PC-3 (cell line): ENCODE measurements around the gene TP63. TPM values are rescaled to one million over a fixed set of nuclear protein-coding genes. Genes with fewer than 3 reads are reported as not detected.

Experiments
- ATAC-seq: fragments of 200-7000 bp; cut with Tn5 transposase; 2 replicates; pipeline ENCODE4 v1.9.1; 2020; ENCODE audit warnings: mild to moderate bottlenecking, moderate library complexity
- BruUV-seq: library from RNA; stranded (reverse); fragments of 400-500 nt; replicated peaks from 2 replicates; lab custom pipeline; 2021; lab: Mats Ljungman, UMichigan
- CTCF ChIA-PET: fragments of 300-600 bp; sonication (Branson Sonifier 250); formaldehyde crosslinking; loops from one replicate; lab custom pipeline; 2022; ENCODE audit warnings: antibody characterized with exemption; lab: Charles Lee
- POLR2A ChIA-PET: fragments of 300-600 bp; sonication (Branson Sonifier 250); formaldehyde crosslinking; loops from one replicate; lab custom pipeline; 2022; ENCODE audit warnings: antibody characterized with exemption; ENCODE audit not compliant: unreplicated experiment; lab: Charles Lee
- DNase-seq: peaks from one replicate; pipeline ENCODE4 v3.0.0-alpha.2; 2015
- H2AFZ ChIP-seq: fragments of 300-600 bp; sonication (generic); 2 replicates; pipeline ENCODE4 v1.6.0; 2016; ENCODE audit warnings: antibody characterized with exemption, low read length
- H3F3A ChIP-seq: fragments of 300-600 bp; sonication (generic); one replicate; pipeline ENCODE4 v1.6.0; 2017; ENCODE audit warnings: antibody characterized with exemption, low read length, control low read depth, mild to moderate bottlenecking; ENCODE audit not compliant: unreplicated experiment
- H3K27ac ChIP-seq: fragments of 300-600 bp; sonication (generic); 2 replicates; pipeline ENCODE4 v1.5.1; 2016; ENCODE audit warnings: mild to moderate bottlenecking, low read length
- H3K27me3 ChIP-seq: fragments of 300-600 bp; sonication (generic); 2 replicates; pipeline ENCODE4 v1.6.1; 2016; ENCODE audit warnings: low read length, mixed read lengths
- H3K36me3 ChIP-seq: fragments of 300-600 bp; sonication (generic); 2 replicates; pipeline ENCODE4 v1.6.1; 2016; ENCODE audit warnings: low read depth, mixed run types, low read length, mixed read lengths
- H3K4me1 ChIP-seq: fragments of 300-600 bp; sonication (generic); 2 replicates; pipeline ENCODE4 v1.5.1; 2016; ENCODE audit warnings: low read length; ENCODE audit not compliant: insufficient read depth
- H3K4me2 ChIP-seq: fragments of 300-600 bp; sonication (generic); 2 replicates; pipeline ENCODE4 v1.6.0; 2016; ENCODE audit warnings: low read length
- H3K4me3 ChIP-seq: fragments of 300-600 bp; sonication (generic); 2 replicates; pipeline ENCODE4 v1.5.1; 2016; ENCODE audit warnings: mild to moderate bottlenecking, low read length, mixed read lengths
- H3K79me2 ChIP-seq: fragments of 300-600 bp; sonication (generic); 2 replicates; pipeline ENCODE4 v1.6.1; 2017; ENCODE audit warnings: low read length, mixed read lengths
- H3K9ac ChIP-seq: fragments of 300-600 bp; sonication (generic); 2 replicates; pipeline ENCODE4 v1.6.0; 2016; ENCODE audit warnings: mild to moderate bottlenecking, low read length
- H3K9me2 ChIP-seq: fragments of 300-600 bp; sonication (generic); replicated peaks from 2 replicates; pipeline ENCODE4 v1.6.1; 2016; ENCODE audit warnings: mixed run types, low read length, mixed read lengths
- H3K9me3 ChIP-seq: fragments of 300-600 bp; sonication (generic); 2 replicates; pipeline ENCODE4 v1.6.1; 2016; ENCODE audit warnings: low read length, mixed read lengths
- H4K20me1 ChIP-seq: fragments of 300-600 bp; sonication (generic); 2 replicates; pipeline ENCODE4 v1.6.1; 2016; ENCODE audit warnings: low read length, mixed read lengths
- EZH2 ChIP-seq: fragments of 300-600 bp; sonication (generic); IDR thresholded peaks from one replicate; pipeline ENCODE4 v1.6.1; 2017; ENCODE audit warnings: antibody characterized with exemption, mild to moderate bottlenecking, low read length; ENCODE audit not compliant: unreplicated experiment
- EZH2phosphoT487 ChIP-seq: fragments of 300-600 bp; sonication (generic); IDR thresholded peaks from 2 replicates; pipeline ENCODE4 v1.6.1; 2018; ENCODE audit warnings: mild to moderate bottlenecking, antibody characterized with exemption, low read length, borderline replicate concordance
- intact Hi-C: fragments of 100-400 bp; cut with micrococcal nuclease; formaldehyde crosslinking; loops from 2 replicates; pipeline ENCODE4 v1.9.0; 2023
- total RNA-seq: library from RNA; depleted of rRNA; stranded (reverse); fragments of >200 nt; gene quantifications from 2 replicates; pipeline ENCODE4 v1.2.3, GENCODE V29; 2014
- TF ChIP-seq, protein P1 (sequence below): fragments of 300-600 bp; sonication (generic); conservative IDR thresholded peaks from 2 replicates; pipeline ENCODE4 v1.5.1; 2017; ENCODE audit warnings: antibody characterized with exemption, low read depth, mild to moderate bottlenecking, low read length

Gene TP63
- total RNA-seq, 1 experiment from 2014 or later: 0.29 TPM

DNA sequence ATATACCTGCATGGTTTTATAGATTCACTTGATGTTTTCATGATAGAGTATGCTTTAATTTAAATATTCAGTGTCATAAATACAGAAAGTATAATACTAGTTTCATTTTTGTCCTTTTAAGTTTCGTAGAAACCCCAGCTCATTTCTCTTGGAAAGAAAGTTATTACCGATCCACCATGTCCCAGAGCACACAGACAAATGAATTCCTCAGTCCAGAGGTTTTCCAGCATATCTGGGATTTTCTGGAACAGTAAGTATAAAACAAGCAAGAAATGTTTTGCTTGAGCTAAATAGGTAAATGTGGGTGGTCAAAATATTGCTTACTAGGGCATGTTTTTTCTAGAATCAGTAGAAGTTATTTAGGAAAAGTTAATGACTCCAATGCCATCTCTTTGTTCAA, 106.4 kb downstream of the TP63 start:
- intact Hi-C loops: no loop called here

DNA sequence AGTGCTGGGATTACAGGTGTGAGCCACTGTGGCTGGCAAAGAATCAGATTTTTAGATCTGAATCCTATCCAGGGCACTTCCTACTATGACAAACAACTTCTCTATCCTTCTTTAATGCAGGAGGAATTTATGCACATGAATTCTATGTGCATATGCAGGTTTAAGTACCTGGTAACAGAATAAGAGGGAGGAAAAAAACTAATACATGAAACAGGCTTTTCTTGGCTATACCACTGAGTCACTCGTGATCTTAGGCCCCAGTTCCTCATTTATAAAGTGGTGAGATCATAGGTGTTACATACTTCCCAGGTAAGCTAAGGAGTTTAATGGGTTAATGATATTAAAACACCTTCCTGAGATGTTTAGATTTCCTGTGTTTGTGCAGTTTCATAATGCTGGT, 108.2 kb downstream of the TP63 start:
- no peaks in the 10 kb centered on the region for H4K20me1 ChIP-seq
- no TSS peak for BruUV-seq
- POLR2A ChIA-PET: no interaction called here
- H3K4me1 ChIP-seq: peaks cover 8% of the 10 kb centered on the region; the same call in 1 of the 2 replicates
- no peak for TF ChIP-seq EZH2phosphoT487
- TF ChIP-seq, protein P1, sequence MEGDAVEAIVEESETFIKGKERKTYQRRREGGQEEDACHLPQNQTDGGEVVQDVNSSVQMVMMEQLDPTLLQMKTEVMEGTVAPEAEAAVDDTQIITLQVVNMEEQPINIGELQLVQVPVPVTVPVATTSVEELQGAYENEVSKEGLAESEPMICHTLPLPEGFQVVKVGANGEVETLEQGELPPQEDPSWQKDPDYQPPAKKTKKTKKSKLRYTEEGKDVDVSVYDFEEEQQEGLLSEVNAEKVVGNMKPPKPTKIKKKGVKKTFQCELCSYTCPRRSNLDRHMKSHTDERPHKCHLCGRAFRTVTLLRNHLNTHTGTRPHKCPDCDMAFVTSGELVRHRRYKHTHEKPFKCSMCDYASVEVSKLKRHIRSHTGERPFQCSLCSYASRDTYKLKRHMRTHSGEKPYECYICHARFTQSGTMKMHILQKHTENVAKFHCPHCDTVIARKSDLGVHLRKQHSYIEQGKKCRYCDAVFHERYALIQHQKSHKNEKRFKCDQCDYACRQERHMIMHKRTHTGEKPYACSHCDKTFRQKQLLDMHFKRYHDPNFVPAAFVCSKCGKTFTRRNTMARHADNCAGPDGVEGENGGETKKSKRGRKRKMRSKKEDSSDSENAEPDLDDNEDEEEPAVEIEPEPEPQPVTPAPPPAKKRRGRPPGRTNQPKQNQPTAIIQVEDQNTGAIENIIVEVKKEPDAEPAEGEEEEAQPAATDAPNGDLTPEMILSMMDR: no peak
- no peak for TF ChIP-seq EZH2
- H3K4me2 ChIP-seq: no peak overlapping the region
- H3K9me3 ChIP-seq: no peaks in the 10 kb centered on the region
- DNase-seq (no peak), ATAC-seq (no peak)
- no peak overlapping the region for H3K27ac ChIP-seq
- H2AFZ ChIP-seq: no peak overlapping the region
- H3K9ac ChIP-seq: no peak overlapping the region
- intact Hi-C loops: no loop called here
- H3F3A ChIP-seq: no peaks in the 10 kb centered on the region
- no peaks in the 10 kb centered on the region for H3K9me2 ChIP-seq
- H3K36me3 ChIP-seq: no peaks in the 10 kb centered on the region
- CTCF ChIA-PET: no interaction called here
- H3K79me2 ChIP-seq: no peaks in the 10 kb centered on the region
- H3K27me3 ChIP-seq: no peaks in the 10 kb centered on the region
- no peak overlapping the region for H3K4me3 ChIP-seq

More for the DNA sequence above, 106.4 kb downstream of the TP63 start:
- CTCF ChIA-PET: no interaction called here
- no peaks in the 10 kb centered on the region for H3K36me3 ChIP-seq
- no peak overlapping the region for H3K4me3 ChIP-seq
- no peak for DNase-seq
- no peaks in the 10 kb centered on the region for H3K79me2 ChIP-seq
- BruUV-seq: no TSS peak
- no peak overlapping the region for H3K27ac ChIP-seq
- POLR2A ChIA-PET: no interaction called here
- H3K27me3 ChIP-seq: no peaks in the 10 kb centered on the region
- H3K9me2 ChIP-seq: no peaks in the 10 kb centered on the region
- H3K9me3 ChIP-seq: no peaks in the 10 kb centered on the region
- no peak overlapping the region for H2AFZ ChIP-seq
- no peak for ATAC-seq
- no peak overlapping the region for H3K9ac ChIP-seq
- H3F3A ChIP-seq: no peaks in the 10 kb centered on the region
- TF ChIP-seq, protein P1: no peak
- TF ChIP-seq EZH2phosphoT487 (no peak), EZH2 (no peak)
- H3K4me1 ChIP-seq: peaks cover 8% of the 10 kb centered on the region; the same call in 1 of the 2 replicates
- H3K4me2 ChIP-seq: no peak overlapping the region
- H4K20me1 ChIP-seq: no peaks in the 10 kb centered on the region

DNA sequence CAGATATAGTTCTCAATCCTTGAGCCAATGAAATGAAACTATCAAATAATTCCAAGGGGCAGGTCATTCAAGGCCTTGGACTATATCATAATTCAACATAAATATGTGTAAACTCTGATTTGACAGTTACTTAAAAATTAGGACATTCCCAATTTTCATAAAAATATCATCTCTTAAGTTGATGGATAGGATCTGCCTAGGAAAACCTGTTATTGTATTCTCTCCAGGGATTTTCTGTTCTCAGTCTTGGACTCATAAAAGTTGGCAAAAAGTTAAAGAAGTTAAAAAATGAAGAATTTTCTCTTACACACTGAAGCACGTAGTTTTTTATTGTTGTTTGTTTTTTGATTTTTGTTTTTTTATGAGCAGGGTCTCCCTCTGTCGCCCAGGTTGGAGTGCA, 109.0 kb downstream of the TP63 start:
- H3K27me3 ChIP-seq: no peaks in the 10 kb centered on the region
- no peaks in the 10 kb centered on the region for H3F3A ChIP-seq
- no peaks in the 10 kb centered on the region for H3K9me3 ChIP-seq
- no peak overlapping the region for H2AFZ ChIP-seq
- ATAC-seq: no peak
- DNase-seq: no peak
- CTCF ChIA-PET: no interaction called here
- no TSS peak for BruUV-seq
- POLR2A ChIA-PET: no interaction called here
- no peak overlapping the region for H3K27ac ChIP-seq
- no peaks in the 10 kb centered on the region for H4K20me1 ChIP-seq
- H3K36me3 ChIP-seq: no peaks in the 10 kb centered on the region
- no peak overlapping the region for H3K4me2 ChIP-seq
- intact Hi-C loops: no loop called here
- no peak overlapping the region for H3K4me3 ChIP-seq
- H3K9me2 ChIP-seq: no peaks in the 10 kb centered on the region
- TF ChIP-seq EZH2: no peak
- H3K79me2 ChIP-seq: no peaks in the 10 kb centered on the region
- H3K4me1 ChIP-seq: peaks cover 8% of the 10 kb centered on the region; the same call in 1 of the 2 replicates
- no peak overlapping the region for H3K9ac ChIP-seq
